NCI-H2171 treated with DMSO at 0.1 percent for 48 hours (cell line): ENCODE results near the gene CCL14.
"Not testable (repeated sequence)": the region's sequence is repeated elsewhere in the genome, so short reads cannot be mapped to it uniquely, and the experiment has no call there.

Experiments
- DNase-seq: peaks from one replicate; lab custom pipeline; 2025; lab: John Stamatoyannopoulos, UW

CCL14 gene

DNA sequence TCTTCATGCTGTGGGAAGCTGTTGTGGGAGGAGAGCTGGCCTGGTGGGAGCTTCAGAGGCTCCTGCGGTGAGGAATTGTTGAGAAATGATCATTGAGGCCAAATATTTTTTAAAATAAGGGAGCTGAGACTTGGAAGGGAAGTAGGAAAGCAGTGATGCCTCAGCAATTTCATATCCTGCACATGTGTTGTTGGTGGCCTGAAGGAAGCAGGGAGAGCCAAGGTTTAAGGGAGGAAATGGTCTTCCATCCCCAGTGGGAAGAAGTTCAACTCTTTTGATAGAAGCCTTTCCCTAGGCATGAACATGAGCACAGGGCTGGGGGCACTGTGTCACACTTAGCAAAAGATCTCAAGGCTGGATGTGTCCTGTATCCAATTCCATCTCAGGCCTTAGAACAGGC, at the start of gene CCL14:
Gene CCL14, minus strand, starts transcription at position 87 of the 400 bp plus-strand sequence. Its CDS starts 80 bp downstream, at position 7.
- no peak for DNase-seq

DNA sequence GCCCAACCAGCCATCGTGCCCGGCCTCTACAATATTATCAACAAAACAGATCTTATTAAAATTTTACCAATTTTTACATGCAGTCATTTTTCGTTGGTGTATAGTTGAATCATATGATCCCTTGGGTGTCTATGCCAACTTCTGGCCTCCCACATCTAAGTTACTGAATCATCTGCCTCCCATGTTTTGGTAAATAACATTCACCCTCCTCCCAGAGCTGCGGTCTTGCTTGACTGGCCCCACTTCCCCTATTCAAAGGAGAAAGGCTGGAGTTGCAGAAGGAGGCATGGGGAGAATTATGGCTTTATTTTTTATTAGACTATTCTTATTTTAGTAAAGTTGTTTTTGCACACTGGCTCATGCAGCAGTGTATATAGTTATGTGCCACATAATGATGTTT, 49.7 kb upstream of the CCL14 start:
- DNase-seq, result no peak

DNA sequence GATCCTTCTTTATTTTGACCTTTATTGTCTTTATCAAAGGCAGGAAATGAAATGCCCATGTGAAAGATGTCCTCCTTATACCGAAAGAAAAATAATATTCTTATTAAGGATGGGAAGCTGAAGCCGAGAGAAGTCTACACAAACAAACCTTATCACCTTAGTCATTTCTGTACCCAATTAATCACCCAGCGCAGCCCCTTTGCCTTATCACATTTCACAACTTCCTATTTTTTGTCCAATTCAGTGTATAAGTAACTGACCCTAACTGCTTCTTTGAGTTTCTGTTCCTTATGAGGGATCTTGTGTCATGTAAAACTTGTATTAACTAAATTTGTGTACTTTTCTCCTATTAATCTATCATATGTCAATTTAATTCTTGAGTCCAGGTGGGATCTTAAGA, 47.6 kb upstream of the CCL14 start:
- no peak for DNase-seq

- no peak for DNase-seq
These were observed 44.4 kb upstream of the CCL14 start for GRCh38 chr17:36030956-36031355.

DNA sequence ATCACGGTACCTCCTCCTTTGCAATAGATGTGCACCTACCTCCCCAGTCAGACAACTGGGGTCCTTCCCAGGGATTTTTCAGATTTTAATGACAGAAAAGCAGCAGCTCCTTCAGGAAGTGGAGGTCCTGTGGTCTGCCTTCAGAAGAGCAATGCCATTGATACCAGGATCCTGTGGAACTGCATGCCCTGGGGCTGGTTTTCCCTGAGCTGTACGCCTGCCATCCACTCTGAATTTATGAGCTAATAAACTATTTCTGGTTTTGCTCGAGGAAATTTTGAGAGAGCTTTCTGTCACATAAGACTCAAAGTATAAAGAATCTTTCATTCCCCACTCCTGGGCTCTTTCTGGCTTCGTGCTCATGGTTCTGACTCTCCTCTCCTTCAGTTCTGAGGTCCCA, 41.2 kb upstream of the CCL14 start:
- no peak for DNase-seq

- no peak for DNase-seq
These were observed 37.8 kb upstream of the CCL14 start for GRCh38 chr17:36024106-36024869.

DNA sequence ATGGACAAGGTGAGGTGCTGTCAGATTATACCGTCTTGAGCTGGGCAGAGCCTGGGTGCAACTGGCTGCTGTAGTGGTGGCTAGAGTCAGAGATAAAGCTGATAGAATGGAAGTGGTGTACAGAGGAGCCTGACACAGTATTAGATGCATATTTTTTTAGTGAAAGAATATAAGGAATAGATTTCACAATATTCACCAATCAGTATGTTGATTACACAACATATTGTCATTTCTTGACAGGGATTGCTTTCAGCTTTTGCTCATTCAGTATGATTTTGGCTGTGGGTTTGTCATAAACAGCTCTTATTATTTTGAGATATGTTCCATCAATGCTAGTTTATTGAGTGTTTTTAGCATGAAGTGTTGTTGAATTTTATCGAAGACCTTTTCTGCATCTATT, 32.9 kb upstream of the CCL14 start:
- no peak for DNase-seq

GRCh38 chr17:36017799-36018198, 31.3 kb upstream of the CCL14 start, which contains the start of gene CCL23:
CCL23 (minus strand) TSS chr17:36017972; CDS start chr17:36017897, 75 bp downstream.
- no peak for DNase-seq

DNA sequence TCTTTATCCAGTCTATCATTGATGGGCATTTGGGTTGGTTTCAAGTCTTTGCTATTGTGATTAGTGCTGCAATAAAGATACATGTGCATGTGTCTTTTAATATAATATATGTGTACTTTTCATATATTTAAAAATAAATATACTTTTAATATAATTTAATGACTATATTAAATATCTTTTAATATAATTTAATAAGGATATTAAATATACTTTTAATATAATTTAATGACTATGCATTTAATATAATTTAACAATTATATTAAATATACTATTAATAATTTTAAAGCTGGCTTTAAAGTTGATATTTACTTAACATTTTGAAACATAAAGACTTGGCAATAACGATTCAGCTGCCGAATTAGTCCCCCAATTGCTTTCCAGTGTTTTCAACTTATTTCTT, 30.0 kb upstream of the CCL14 start:
- DNase-seq, result no peak

- DNase-seq, result not testable (repeated sequence)
These were observed 29.4 kb upstream of the CCL14 start for GRCh38 chr17:36015895-36016294.

- DNase-seq, result no peak
These were observed 28.4 kb upstream of the CCL14 start for GRCh38 chr17:36014946-36015345.

DNA sequence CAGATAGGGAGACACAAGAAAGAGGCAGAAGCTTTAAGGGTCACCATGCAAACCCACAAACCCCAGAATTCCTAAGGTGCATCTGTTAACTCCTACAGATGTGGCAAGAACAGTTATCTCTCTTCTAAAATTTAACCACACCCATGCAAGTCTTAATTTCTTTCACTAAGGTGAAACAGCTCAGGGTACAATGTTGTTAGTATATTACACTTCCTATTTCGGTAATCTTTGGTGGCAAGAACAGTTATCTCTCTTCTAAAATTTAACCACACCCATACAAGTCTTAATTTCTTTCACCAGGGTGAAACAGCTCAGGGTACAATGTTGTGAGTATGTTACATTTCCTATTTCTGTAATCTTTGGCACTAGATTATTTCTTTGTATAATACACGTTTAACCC, 24.7 kb upstream of the CCL14 start:
- no peak for DNase-seq

DNA sequence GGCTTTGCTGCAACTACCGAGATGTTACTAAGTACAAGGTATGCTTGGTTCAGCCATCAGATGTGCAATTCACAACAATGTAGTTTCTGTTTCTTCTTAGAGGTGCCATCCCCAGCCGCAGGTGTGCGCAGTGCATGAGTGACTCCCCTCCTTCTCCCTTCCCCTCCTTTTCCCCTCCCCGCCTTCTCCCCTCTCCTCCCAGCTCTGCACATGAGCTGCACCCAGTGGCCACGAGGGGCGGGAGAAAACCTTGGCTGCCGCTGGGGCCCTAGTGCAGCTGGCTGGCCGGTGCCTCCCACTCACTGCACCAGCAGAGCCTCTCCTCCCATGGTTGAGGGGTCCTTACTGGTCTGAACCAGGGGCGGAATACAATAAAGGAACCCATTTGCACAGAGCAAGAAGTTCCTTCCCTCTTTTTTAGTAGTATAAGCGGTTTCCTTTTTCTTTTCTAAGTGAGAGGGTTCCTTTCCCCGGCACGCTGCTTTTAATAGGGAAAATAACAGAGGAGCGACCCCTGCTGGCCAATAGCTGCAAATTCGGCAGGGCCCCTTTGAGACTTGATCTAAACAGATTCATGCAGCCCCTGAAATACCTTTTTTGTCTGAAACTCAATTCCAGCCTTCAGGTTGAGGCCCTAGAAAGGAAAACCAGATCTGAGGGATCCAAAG, 22.6 kb upstream of the CCL14 start:
- no peak for DNase-seq

GRCh38 chr17:36004594-36005108, 18.1 kb upstream of the CCL14 start:
- DNase-seq, result no peak

DNA sequence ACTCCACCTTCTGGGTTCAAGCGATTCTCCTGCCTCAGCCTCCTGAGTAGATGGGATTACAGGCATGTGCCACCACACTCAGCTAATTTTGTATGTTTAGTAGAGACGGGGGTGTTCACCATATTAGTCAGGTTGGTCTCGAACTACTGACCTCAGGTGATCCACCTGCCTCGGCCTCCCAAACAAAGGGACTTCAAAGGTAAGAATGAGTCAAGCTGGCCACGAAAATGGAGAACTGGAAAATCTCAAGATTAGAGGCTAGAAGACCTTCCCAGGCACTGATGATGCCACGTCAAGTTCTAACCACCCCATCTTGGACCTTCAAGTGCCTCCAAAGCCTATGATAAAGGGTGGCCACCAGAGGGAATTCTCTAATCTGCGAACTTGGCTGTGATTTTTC, 16.1 kb upstream of the CCL14 start:
- DNase-seq, result no peak

DNA sequence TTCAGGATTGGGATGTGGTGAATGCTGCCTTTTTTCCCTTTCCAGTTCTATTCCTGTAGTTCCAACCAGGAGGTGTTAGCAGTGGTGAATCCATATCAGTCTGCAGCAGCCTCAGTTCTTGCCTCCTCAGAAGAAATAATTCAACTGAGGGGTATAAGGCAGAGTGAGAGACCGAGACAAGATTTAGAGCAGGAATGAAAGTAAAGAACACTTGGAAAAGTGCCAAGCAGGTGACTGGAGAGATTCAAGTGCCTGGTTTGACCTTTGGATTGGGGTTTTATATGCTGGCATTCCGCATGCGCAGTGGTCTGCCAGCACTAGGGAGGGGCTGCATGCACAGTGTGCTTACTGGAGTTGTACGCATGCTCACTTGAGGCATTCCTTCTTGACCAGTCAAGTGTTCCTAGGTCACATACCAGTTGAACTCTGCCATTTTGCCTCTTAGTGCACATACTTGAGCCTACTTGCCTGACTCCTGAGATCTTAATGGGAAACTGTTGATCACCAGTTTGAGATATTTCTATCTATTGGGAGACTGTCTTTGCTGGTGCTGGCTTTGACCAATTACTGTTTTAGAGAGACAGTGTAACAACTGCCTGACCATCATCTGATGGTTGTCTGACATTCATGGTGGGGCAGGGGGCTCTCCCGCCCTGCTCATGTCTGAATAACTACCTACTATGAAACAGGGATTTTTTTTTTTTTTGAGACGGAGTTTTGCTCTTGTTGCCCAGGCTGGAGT, 15.5 kb upstream of the CCL14 start:
- peak; percentile 3 for DNase-seq

- DNase-seq, result no peak
These were observed 14.7 kb upstream of the CCL14 start, which contains the start of gene CCL15 for GRCh38 chr17:36001110-36001771. CCL15 (minus strand) TSS chr17:36001553; CDS start chr17:36001492, 61 bp downstream.

DNA sequence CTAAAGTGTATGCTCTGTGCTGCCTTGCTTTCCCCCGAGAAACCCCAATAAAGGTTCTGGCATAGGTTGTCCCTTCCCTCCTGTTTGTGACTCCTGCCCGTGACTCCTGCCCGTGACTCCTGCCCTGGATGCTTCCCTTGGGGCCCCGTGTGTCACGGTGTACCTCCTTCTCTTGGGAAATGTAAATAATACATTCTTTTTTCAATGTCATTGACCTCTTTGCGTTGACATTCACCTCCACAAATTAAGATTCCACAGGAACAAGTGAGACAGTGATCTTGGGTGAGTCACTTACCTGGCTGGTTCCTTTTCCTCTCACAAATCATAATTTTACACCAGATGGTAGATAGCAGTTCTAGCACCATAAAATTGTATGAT, 14.2 kb upstream of the CCL14 start:
- no peak for DNase-seq

GRCh38 chr17:35998756-35999155, 12.2 kb upstream of the CCL14 start:
- DNase-seq, result no peak

DNA sequence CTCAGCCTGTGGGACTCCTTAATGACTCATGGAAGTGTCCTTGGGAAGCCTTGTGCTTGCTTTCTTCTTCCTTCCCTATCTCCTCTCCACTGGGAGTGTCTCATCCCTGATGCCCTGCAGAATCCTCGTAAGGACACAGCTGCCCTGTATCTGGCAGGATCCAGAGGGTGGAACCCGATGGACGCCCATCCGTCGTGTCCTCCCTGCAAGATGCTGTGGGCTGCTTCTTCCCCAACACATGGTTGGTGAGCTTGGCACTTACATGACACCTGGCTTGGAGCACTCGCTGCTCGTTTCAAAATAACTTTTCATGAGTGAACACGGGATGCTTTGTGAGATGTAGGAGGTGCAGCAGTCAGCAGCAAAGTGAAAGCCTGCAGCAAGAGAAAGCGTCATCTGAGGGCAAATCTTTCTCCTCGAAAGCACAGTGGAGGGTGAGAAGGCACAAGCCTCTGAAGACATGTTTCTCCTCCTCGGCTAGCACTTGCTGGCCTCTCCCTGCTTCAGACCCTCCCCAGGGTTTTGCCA, 11.6 kb upstream of the CCL14 start:
- DNase-seq, result no peak

- not testable (repeated sequence) for DNase-seq
These were observed 8.8 kb upstream of the CCL14 start for GRCh38 chr17:35995346-35995745.

DNA sequence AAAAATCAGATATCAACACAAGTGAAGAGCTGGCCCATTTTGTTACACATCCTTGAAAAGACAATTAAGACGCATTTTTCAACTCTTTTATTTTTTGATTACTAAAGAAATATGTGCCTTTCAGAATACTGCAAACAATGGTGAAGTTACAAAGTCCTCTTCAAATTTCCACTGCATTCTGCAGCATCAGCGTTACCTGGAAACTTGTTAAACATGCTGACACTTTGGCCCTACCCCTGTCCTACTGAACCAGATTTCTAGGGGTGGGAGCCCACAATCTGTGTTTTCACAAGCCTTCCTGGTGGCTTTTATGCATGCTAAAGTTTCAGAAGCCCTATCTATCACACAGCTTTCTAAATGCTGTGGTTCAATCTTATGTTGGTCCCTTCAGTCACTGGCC, 4.5 kb upstream of the CCL14 start:
- no peak for DNase-seq
